HCT116 (cell line): ENCODE results near the gene IL20RB. TPM values are rescaled to one million over a fixed set of nuclear protein-coding genes. Genes with fewer than 3 reads are reported as not detected.

ENCODE experiments used
- ATAC-seq: fragments of 200-7000 bp; cut with Tn5 transposase; 2 replicates; pipeline ENCODE4 v1.9.1; 2020; ENCODE audit warnings: mild to moderate bottlenecking, moderate library complexity
- BruUV-seq: library from RNA; stranded (reverse); fragments of 400-500 nt; replicated peaks from 2 replicates; lab custom pipeline; 2021; lab: Mats Ljungman, UMichigan
- CTCF ChIA-PET: fragments of 300-600 bp; sonication (Branson Sonifier 250); formaldehyde crosslinking; loops from one replicate; lab custom pipeline; 2021; ENCODE audit warnings: antibody characterized with exemption; lab: Charles Lee
- POLR2A ChIA-PET: fragments of 300-600, 350-600 bp; sonication (Branson Sonifier 250); formaldehyde crosslinking; loops from one replicate; lab custom pipeline; 2021; ENCODE audit warnings: antibody characterized with exemption; lab: Charles Lee
- RAD21 ChIA-PET, 2 experiments: fragments of 300-600 bp; sonication (Branson Sonifier 250); formaldehyde crosslinking; loops; one replicate each; lab custom pipeline; 2023; ENCODE audit warnings: low total read pairs in 2 of 2; ENCODE audit not compliant: uncharacterized antibody in 2 of 2, unreplicated experiment in 2 of 2, low non-redundant PET in 1 of 2; lab: Charles Lee
- DNase-seq: peaks from one replicate; pipeline ENCODE4 v3.0.0-alpha.2; 2010; ENCODE audit warnings: low read depth, low spot score
- H2AFZ ChIP-seq: fragments of 200-600 bp; shearing (Covaris generic), sonication (generic); 2 replicates; pipeline ENCODE4 v1.6.1; 2017; ENCODE audit warnings: low read depth, mixed run types, mixed read lengths, antibody characterized with exemption, low read length; ENCODE audit not compliant: poor library complexity, severe bottlenecking
- H3K27ac ChIP-seq: 2 replicates; pipeline ENCODE4 v1.5.1; 2012; ENCODE audit warnings: low read depth, low read length
- H3K27me3 ChIP-seq: fragments of 200-600 bp; sonication (generic); 2 replicates; pipeline ENCODE4 v1.6.1; 2016; ENCODE audit warnings: mixed run types, low read length, mixed read lengths; ENCODE audit not compliant: insufficient read depth
- H3K36me3 ChIP-seq, 2 experiments: fragments of 200-500 bp in 1 of 2; fragments of 200-600 bp in 1 of 2; sonication (Bioruptor generic) in 1 of 2; sonication (generic) in 1 of 2; 2 replicates each; pipeline versions ENCODE4 v1.5.1 to v1.6.1; 2014 to 2016; ENCODE audit warnings: low read length in 2 of 2, inconsistent platforms in 1 of 2, mixed read lengths in 1 of 2, mixed run types in 1 of 2; ENCODE audit not compliant: insufficient read depth in 2 of 2, control insufficient read depth in 1 of 2
- H3K4me1 ChIP-seq, 2 experiments: fragments of 200-600 bp in 1 of 2; sonication (generic) in 1 of 2; 2 replicates each; pipeline versions ENCODE4 v1.5.1 to v1.6.1; 2012 to 2017; ENCODE audit warnings: low read length in 2 of 2, inconsistent platforms in 1 of 2, mild to moderate bottlenecking in 1 of 2, mixed read lengths in 1 of 2, mixed run types in 1 of 2, moderate library complexity in 1 of 2; ENCODE audit not compliant: insufficient read depth in 2 of 2, control insufficient read depth in 1 of 2
- H3K4me2 ChIP-seq: fragments of 200-600 bp; sonication (generic); 2 replicates; pipeline ENCODE4 v1.6.1; 2017; ENCODE audit warnings: mixed run types, low read length, mixed read lengths
- H3K4me3 ChIP-seq, 2 experiments: fragments of 200-600 bp in 1 of 2; sonication (generic) in 1 of 2; replicated peaks in 1 of 2; 2 replicates each; pipeline ENCODE4 v1.5.1; 2011 to 2016; ENCODE audit warnings: low read length in 2 of 2, control low read depth in 1 of 2, low read depth in 1 of 2, mild to moderate bottlenecking in 1 of 2, mixed read lengths in 1 of 2, mixed run types in 1 of 2
- H3K79me2 ChIP-seq: fragments of 200-600 bp; sonication (generic); 2 replicates; pipeline ENCODE4 v1.6.1; 2017; ENCODE audit warnings: mild to moderate bottlenecking, mixed run types, low read length, moderate library complexity, mixed read lengths; ENCODE audit not compliant: insufficient read depth
- H3K9ac ChIP-seq: fragments of 200-600 bp; sonication (generic); 2 replicates; pipeline ENCODE4 v1.6.1; 2016; ENCODE audit warnings: low read length, mixed read lengths
- H3K9me2 ChIP-seq: fragments of 200-600 bp; sonication (generic), shearing (Covaris generic); 2 replicates; pipeline ENCODE4 v1.6.1; 2017; ENCODE audit warnings: mixed run types, mild to moderate bottlenecking, moderate library complexity; ENCODE audit not compliant: insufficient read depth
- H3K9me3 ChIP-seq, 2 experiments: fragments of 200-500 bp in 1 of 2; fragments of 200-600 bp in 1 of 2; sonication (Bioruptor generic) in 1 of 2; sonication (generic) in 1 of 2; 2 replicates each; pipeline ENCODE4 v1.6.1; 2014 to 2017; ENCODE audit warnings: low read length in 2 of 2, mixed read lengths in 2 of 2, inconsistent platforms in 1 of 2, low read depth in 1 of 2, mild to moderate bottlenecking in 1 of 2, mixed run types in 1 of 2, moderate library complexity in 1 of 2; ENCODE audit not compliant: control insufficient read depth in 1 of 2, insufficient read depth in 1 of 2
- H4K20me1 ChIP-seq: fragments of 200-600 bp; sonication (generic), shearing (Covaris generic); 2 replicates; pipeline ENCODE4 v1.6.1; 2017; ENCODE audit warnings: mixed run types, mild to moderate bottlenecking, moderate library complexity; ENCODE audit not compliant: insufficient read depth
- ATF3 ChIP-seq: IDR thresholded peaks from 2 replicates; pipeline ENCODE4 v1.6.1; 2012
- CBX3 ChIP-seq: IDR thresholded peaks from 2 replicates; pipeline ENCODE4 v1.6.1; 2012; ENCODE audit warnings: low read depth
- CEBPB ChIP-seq: IDR thresholded peaks from 2 replicates; pipeline ENCODE4 v1.6.1; 2012; ENCODE audit warnings: low read depth
- EGR1 ChIP-seq: IDR thresholded peaks from 2 replicates; pipeline ENCODE4 v1.6.1; 2012; ENCODE audit warnings: low read depth
- ELF1 ChIP-seq: IDR thresholded peaks from 2 replicates; pipeline ENCODE4 v1.6.1; 2012; ENCODE audit warnings: low read depth, borderline replicate concordance
- EZH2phosphoT487 ChIP-seq: fragments of 200-600 bp; IDR thresholded peaks from 2 replicates; pipeline ENCODE4 v1.6.1; 2018; ENCODE audit warnings: antibody characterized with exemption, borderline replicate concordance
- FOSL1 ChIP-seq: IDR thresholded peaks from 2 replicates; pipeline ENCODE4 v1.6.1; 2012; ENCODE audit warnings: low read depth
- JUND ChIP-seq: IDR thresholded peaks from 2 replicates; pipeline ENCODE4 v1.6.1; 2012
- POLR2AphosphoS5 ChIP-seq: IDR thresholded peaks from 2 replicates; pipeline ENCODE4 v1.6.1; 2011; ENCODE audit warnings: mild to moderate bottlenecking, low read depth, low read length, moderate library complexity
- RAD21 ChIP-seq: IDR thresholded peaks from 2 replicates; pipeline ENCODE4 v1.6.1; 2012; ENCODE audit warnings: low read depth, mild to moderate bottlenecking
- SIN3A ChIP-seq: IDR thresholded peaks from 2 replicates; pipeline ENCODE4 v1.6.1; 2012; ENCODE audit warnings: low read depth
- SP1 ChIP-seq: IDR thresholded peaks from 2 replicates; pipeline ENCODE4 v1.6.1; 2012; ENCODE audit warnings: low read depth
- SRF ChIP-seq: IDR thresholded peaks from 2 replicates; pipeline ENCODE4 v1.6.1; 2012; ENCODE audit warnings: low read depth
- TCF7L2 ChIP-seq: IDR thresholded peaks from 2 replicates; pipeline ENCODE4 v1.7.0; 2011; ENCODE audit warnings: borderline replicate concordance, inconsistent platforms; ENCODE audit not compliant: insufficient read depth, insufficient read length; ENCODE audit errors: extremely low read depth
- YY1 ChIP-seq: IDR thresholded peaks from 2 replicates; pipeline ENCODE4 v1.6.1; 2011; ENCODE audit warnings: low read length, low read depth, moderate library complexity, mild to moderate bottlenecking; ENCODE audit not compliant: insufficient replicate concordance; ENCODE audit errors: extremely low read depth
- ZFX ChIP-seq: fragments of 450-650 bp; IDR thresholded peaks from 2 replicates; pipeline ENCODE4 v1.6.1; 2017
- ZNF274 ChIP-seq: fragments of 200-500 bp; sonication (Bioruptor generic); IDR thresholded peaks from 2 replicates; pipeline ENCODE4 v1.6.1; 2014; ENCODE audit warnings: mild to moderate bottlenecking, low read depth, low read length, inconsistent platforms
- intact Hi-C: fragments of 100-400 bp; cut with micrococcal nuclease; formaldehyde crosslinking; loops from 2 replicates; pipeline ENCODE4 v1.10.0; 2022
- total RNA-seq: library from RNA; stranded (reverse); gene quantifications from one replicate; pipeline ENCODE4 v1.2.1, GENCODE V29; 2021; ENCODE audit not compliant: unreplicated experiment
- TF ChIP-seq, protein P1 (sequence below): IDR thresholded peaks from 2 replicates; pipeline ENCODE4 v1.6.1; 2012; ENCODE audit warnings: low read depth
- TF ChIP-seq, protein P2 (sequence below): IDR thresholded peaks from 2 replicates; pipeline ENCODE4 v1.6.1; 2011; ENCODE audit warnings: mild to moderate bottlenecking, low read length, moderate library complexity; ENCODE audit not compliant: insufficient replicate concordance; ENCODE audit errors: extremely low read depth

The IL20RB gene
- total RNA-seq, 1 experiment from 2014 or later, result 6.1 TPM

DNA sequence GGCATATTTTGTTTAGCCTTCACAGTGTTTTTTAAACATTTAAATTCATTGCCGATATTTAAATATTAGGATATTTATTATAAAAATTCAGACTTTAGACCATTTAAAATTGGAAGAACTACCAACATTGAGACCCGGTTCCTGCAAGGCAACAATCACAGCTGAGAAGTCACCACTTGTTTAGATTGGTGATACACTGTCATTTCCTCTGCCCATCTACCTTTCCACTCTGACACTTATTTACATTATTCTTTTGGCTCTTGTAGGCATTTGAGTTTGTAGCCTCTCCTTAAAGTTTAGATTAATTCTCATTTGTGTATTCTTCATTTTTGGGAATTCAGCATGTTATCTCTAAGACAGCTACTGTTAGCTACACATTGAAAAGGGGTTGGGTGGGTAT, 10.3 kb upstream of the IL20RB start:
- Histone ChIP-seq H3K27ac (no peak overlapping the region), H3K9ac (no peak overlapping the region), H3K36me3 (peaks cover 0 to 6% of the 10 kb centered on the region in 2 experiments; a peak in 1 of 4 replicates), H3K9me2 (no peaks in the 10 kb centered on the region), H3K9me3 (no peaks in the 10 kb centered on the region), H4K20me1 (no peaks in the 10 kb centered on the region), H3K27me3 (no peaks in the 10 kb centered on the region), H2AFZ (no peak overlapping the region), H3K79me2 (peaks cover 7% of the 10 kb centered on the region; the same call in 1 of the 2 replicates), H3K4me2 (no peak overlapping the region), H3K4me1 (no peaks in the 10 kb centered on the region), H3K4me3 (no peak overlapping the region)
- ChIA-PET POLR2A (no interaction called here), CTCF (no interaction called here), RAD21 (no interaction called here)
- BruUV-seq, result no TSS peak
- TF ChIP-seq SP1 (no peak), SRF (no peak), TCF7L2 (no peak), CEBPB (no peak), ZFX (no peak), JUND (no peak), EGR1 (no peak), RAD21 (no peak), ELF1 (no peak), POLR2AphosphoS5 (no peak), ZNF274 (no peak), SIN3A (no peak), ATF3 (no peak), CBX3 (no peak), YY1 (no peak), EZH2phosphoT487 (no peak), FOSL1 (no peak)
- TF ChIP-seq, protein P1, sequence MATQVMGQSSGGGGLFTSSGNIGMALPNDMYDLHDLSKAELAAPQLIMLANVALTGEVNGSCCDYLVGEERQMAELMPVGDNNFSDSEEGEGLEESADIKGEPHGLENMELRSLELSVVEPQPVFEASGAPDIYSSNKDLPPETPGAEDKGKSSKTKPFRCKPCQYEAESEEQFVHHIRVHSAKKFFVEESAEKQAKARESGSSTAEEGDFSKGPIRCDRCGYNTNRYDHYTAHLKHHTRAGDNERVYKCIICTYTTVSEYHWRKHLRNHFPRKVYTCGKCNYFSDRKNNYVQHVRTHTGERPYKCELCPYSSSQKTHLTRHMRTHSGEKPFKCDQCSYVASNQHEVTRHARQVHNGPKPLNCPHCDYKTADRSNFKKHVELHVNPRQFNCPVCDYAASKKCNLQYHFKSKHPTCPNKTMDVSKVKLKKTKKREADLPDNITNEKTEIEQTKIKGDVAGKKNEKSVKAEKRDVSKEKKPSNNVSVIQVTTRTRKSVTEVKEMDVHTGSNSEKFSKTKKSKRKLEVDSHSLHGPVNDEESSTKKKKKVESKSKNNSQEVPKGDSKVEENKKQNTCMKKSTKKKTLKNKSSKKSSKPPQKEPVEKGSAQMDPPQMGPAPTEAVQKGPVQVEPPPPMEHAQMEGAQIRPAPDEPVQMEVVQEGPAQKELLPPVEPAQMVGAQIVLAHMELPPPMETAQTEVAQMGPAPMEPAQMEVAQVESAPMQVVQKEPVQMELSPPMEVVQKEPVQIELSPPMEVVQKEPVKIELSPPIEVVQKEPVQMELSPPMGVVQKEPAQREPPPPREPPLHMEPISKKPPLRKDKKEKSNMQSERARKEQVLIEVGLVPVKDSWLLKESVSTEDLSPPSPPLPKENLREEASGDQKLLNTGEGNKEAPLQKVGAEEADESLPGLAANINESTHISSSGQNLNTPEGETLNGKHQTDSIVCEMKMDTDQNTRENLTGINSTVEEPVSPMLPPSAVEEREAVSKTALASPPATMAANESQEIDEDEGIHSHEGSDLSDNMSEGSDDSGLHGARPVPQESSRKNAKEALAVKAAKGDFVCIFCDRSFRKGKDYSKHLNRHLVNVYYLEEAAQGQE, result no peak
- TF ChIP-seq, protein P2, sequence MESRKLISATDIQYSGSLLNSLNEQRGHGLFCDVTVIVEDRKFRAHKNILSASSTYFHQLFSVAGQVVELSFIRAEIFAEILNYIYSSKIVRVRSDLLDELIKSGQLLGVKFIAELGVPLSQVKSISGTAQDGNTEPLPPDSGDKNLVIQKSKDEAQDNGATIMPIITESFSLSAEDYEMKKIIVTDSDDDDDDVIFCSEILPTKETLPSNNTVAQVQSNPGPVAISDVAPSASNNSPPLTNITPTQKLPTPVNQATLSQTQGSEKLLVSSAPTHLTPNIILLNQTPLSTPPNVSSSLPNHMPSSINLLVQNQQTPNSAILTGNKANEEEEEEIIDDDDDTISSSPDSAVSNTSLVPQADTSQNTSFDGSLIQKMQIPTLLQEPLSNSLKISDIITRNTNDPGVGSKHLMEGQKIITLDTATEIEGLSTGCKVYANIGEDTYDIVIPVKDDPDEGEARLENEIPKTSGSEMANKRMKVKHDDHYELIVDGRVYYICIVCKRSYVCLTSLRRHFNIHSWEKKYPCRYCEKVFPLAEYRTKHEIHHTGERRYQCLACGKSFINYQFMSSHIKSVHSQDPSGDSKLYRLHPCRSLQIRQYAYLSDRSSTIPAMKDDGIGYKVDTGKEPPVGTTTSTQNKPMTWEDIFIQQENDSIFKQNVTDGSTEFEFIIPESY, result no peak
- DNase-seq, result no peak
- intact Hi-C loops, result no loop called here
- ATAC-seq, result no peak
